GM12878 (cell line): ENCODE results near the gene DUS2. TPM values are rescaled to one million over a fixed set of nuclear protein-coding genes. Genes with fewer than 3 reads are reported as not detected.

Source experiments
- ATAC-seq: fragments of 200-7000 bp; cut with Tn5 transposase; 3 replicates; pipeline ENCODE4 v1.9.1; 2020; ENCODE audit warnings: mild to moderate bottlenecking, moderate library complexity
- BruUV-seq: library from RNA; stranded (reverse); fragments of 400-500 nt; replicated peaks from 2 replicates; lab custom pipeline; 2021; lab: Mats Ljungman, UMichigan
- CTCF ChIA-PET: fragments of 300-600 bp; sonication (Branson Sonifier 250); formaldehyde crosslinking; extraction: SDS; loops from one replicate; lab custom pipeline; 2021; ENCODE audit warnings: inconsistent platforms; lab: Yijun Ruan, JAX
- POLR2A ChIA-PET: fragments of 350-600 bp; formaldehyde crosslinking; extraction: SDS; loops from one replicate; lab custom pipeline; 2021; ENCODE audit warnings: inconsistent platforms; lab: Charles Lee
- RAD21 ChIA-PET: fragments of 300-600 bp; sonication (Branson Sonifier 250); formaldehyde crosslinking; loops from one replicate; lab custom pipeline; 2023; ENCODE audit warnings: antibody characterized with exemption; ENCODE audit not compliant: unreplicated experiment; lab: Charles Lee
- SMC1A ChIA-PET: fragments of 300-600 bp; sonication (Branson Sonifier 250); formaldehyde crosslinking; loops from one replicate; lab custom pipeline; 2023; ENCODE audit not compliant: unreplicated experiment, uncharacterized antibody; lab: Charles Lee
- DNase-seq: peaks from one replicate; pipeline ENCODE4 v3.0.0-alpha.2; 2011; ENCODE audit warnings: low read depth, low spot score
- FAIRE-seq: peaks from 3 replicates; lab custom pipeline; 2011; peaks lifted over from hg19 to GRCh38; lab: Jason Lieb, UNC
- H2AFZ ChIP-seq: 2 replicates; pipeline ENCODE4 v1.6.0; 2011; ENCODE audit warnings: low read depth, low read length, control low read depth; ENCODE audit not compliant: control insufficient read depth
- H3K27ac ChIP-seq: 2 replicates; pipeline ENCODE4 v1.5.1; 2011; ENCODE audit warnings: control low read depth; ENCODE audit not compliant: control insufficient read depth, insufficient read depth
- H3K27me3 ChIP-seq, 2 experiments: replicated peaks in 1 of 2; 2 replicates each; pipeline versions ENCODE4 v1.6.0 to v1.6.1; 2011; ENCODE audit warnings: low read length in 1 of 2; ENCODE audit not compliant: control insufficient read depth in 2 of 2, insufficient read depth in 2 of 2
- H3K36me3 ChIP-seq, 2 experiments: 2 replicates each; pipeline ENCODE4 v1.5.1; 2011; ENCODE audit warnings: low read length in 1 of 2; ENCODE audit not compliant: control insufficient read depth in 2 of 2, insufficient read depth in 2 of 2
- H3K4me1 ChIP-seq: 2 replicates; pipeline ENCODE4 v1.6.1; 2011; ENCODE audit warnings: mild to moderate bottlenecking, low read length, moderate library complexity, mixed read lengths; ENCODE audit not compliant: control insufficient read depth, insufficient read depth
- H3K4me2 ChIP-seq: 2 replicates; pipeline ENCODE4 v1.6.0; 2011; ENCODE audit warnings: control low read depth; ENCODE audit not compliant: control insufficient read depth, insufficient read depth
- H3K4me3 ChIP-seq: fragments of 200-600 bp; sonication (generic); 2 replicates; pipeline ENCODE4 v1.5.1; 2016
- H3K79me2 ChIP-seq: 2 replicates; pipeline ENCODE4 v1.6.0; 2011; ENCODE audit warnings: low read length; ENCODE audit not compliant: control insufficient read depth, insufficient read depth
- H3K9ac ChIP-seq: 2 replicates; pipeline ENCODE4 v1.8.0; 2011; ENCODE audit warnings: low read length, control low read depth, mixed read lengths; ENCODE audit not compliant: control insufficient read depth, insufficient read depth
- H3K9me3 ChIP-seq: replicated peaks from 3 replicates; pipeline ENCODE4 v1.5.1; 2011; ENCODE audit warnings: mild to moderate bottlenecking, low read length; ENCODE audit not compliant: control insufficient read depth, insufficient read depth
- H4K20me1 ChIP-seq: 2 replicates; pipeline ENCODE4 v1.6.0; 2011; ENCODE audit not compliant: control insufficient read depth, insufficient read depth
- CHD1 ChIP-seq: IDR thresholded peaks from 2 replicates; pipeline ENCODE4 v1.6.1; 2012; ENCODE audit warnings: low read depth, low read length, improper control_type of control experiment
- EGR1 ChIP-seq, 2 experiments: IDR thresholded peaks; 1 replicate in 1 of 2; 2 replicates in 1 of 2; pipeline ENCODE4 v1.6.1; 2011 to 2012; ENCODE audit warnings: low read depth in 2 of 2, low read length in 2 of 2, borderline replicate concordance in 1 of 2, mild to moderate bottlenecking in 1 of 2, moderate library complexity in 1 of 2
- FOXM1 ChIP-seq: IDR thresholded peaks from 2 replicates; pipeline ENCODE4 v1.6.1; 2012; ENCODE audit warnings: low read depth, mild to moderate bottlenecking, inconsistent platforms, low read length, moderate library complexity
- HDAC6 ChIP-seq: fragments of 200-600 bp; sonication (generic); IDR thresholded peaks from one replicate; pipeline ENCODE4 v1.8.0; 2017; ENCODE audit warnings: antibody characterized with exemption; ENCODE audit not compliant: unreplicated experiment
- MEF2B ChIP-seq: fragments of 450-650 bp; IDR thresholded peaks from 2 replicates; pipeline ENCODE4 v1.6.1; 2018; ENCODE audit warnings: mild to moderate bottlenecking, moderate library complexity; ENCODE audit not compliant: partially characterized antibody, poor library complexity, severe bottlenecking
- SIN3A ChIP-seq: IDR thresholded peaks from 2 replicates; pipeline ENCODE4 v1.6.1; 2012; ENCODE audit warnings: low read depth, low read length, improper control_type of control experiment
- TCF12 ChIP-seq: IDR thresholded peaks from 2 replicates; pipeline ENCODE4 v1.6.1; 2011; ENCODE audit warnings: low read depth, mild to moderate bottlenecking, low read length
- TCF3 ChIP-seq: IDR thresholded peaks from 2 replicates; pipeline ENCODE4 v1.6.1; 2012; ENCODE audit warnings: low read depth, mild to moderate bottlenecking, low read length, borderline replicate concordance; ENCODE audit not compliant: insufficient read depth
- WRNIP1 ChIP-seq: IDR thresholded peaks from 2 replicates; pipeline ENCODE4 v1.6.1; 2011; ENCODE audit warnings: low read depth, low read length, improper control_type of control experiment, borderline replicate concordance
- ZNF622 ChIP-seq: fragments of 450-650 bp; IDR thresholded peaks from 2 replicates; pipeline ENCODE4 v1.6.1; 2017; ENCODE audit warnings: mild to moderate bottlenecking, inconsistent platforms
- WGBS: methylation state at CpG from one replicate; pipeline ENCODE4 v1.1.6; 2016; ENCODE audit warnings: low lambda C conversion rate; ENCODE audit not compliant: insufficient replicate concordance, insufficient coverage; ENCODE audit errors: missing lambda C conversion rate; 5-methylcytosine and 5-hydroxymethylcytosine counted together
- in situ Hi-C: fragments of 300-500 bp; cut with MboI; formaldehyde crosslinking; loops from 9 replicates; pipeline ENCODE4 v1.14.3; 2018; ENCODE audit warnings: mixed read lengths
- intact Hi-C: fragments of 100-400 bp; cut with micrococcal nuclease; formaldehyde crosslinking; loops from one replicate; pipeline ENCODE4 v1.14.2; 2022; ENCODE audit not compliant: unreplicated experiment
- polyA plus RNA-seq, 11 experiments: library from polyadenylated mRNA; depleted of rRNA in 4 of 11; unstranded in 6 of 11; stranded (reverse) in 5 of 11; fragments of >200 nt; fragmentation: Nextera tagmentation in 4 of 11; fragmentation: Illumina TruSeq in 1 of 11; extraction: Ambion mirVana in 4 of 11; extraction: Trizol in 1 of 11; gene quantifications; 1 replicate in 1 of 11; 2 replicates in 10 of 11; pipeline versions ENCODE4 v1.2.1 to v1.2.3, GENCODE V29; 2011 to 2016; ENCODE audit warnings: inconsistent platforms in 2 of 11, missing spikeins in 2 of 11, low read depth in 1 of 11
- total RNA-seq, 4 experiments: library from RNA; depleted of rRNA in 3 of 4; stranded (reverse); fragments of >200 nt in 3 of 4; fragmentation: Illumina TruSeq in 1 of 4; extraction: Trizol in 1 of 4; gene quantifications; 2 replicates each; pipeline versions ENCODE4 v1.2.1 to v1.2.3, GENCODE V29; 2013 to 2021
- TF ChIP-seq, protein P1 (sequence below): IDR thresholded peaks from 2 replicates; pipeline ENCODE4 v1.6.1; 2011; ENCODE audit warnings: low read depth, low read length, improper control_type of control experiment, borderline replicate concordance
- TF ChIP-seq, protein P2 (sequence below): IDR thresholded peaks from 2 replicates; pipeline ENCODE4 v1.6.1; 2012; ENCODE audit warnings: low read length, inconsistent platforms
- TF ChIP-seq, protein P3 (sequence below): IDR thresholded peaks from 2 replicates; pipeline ENCODE4 v1.6.1; 2011; ENCODE audit warnings: mild to moderate bottlenecking, low read depth, low read length, moderate library complexity; ENCODE audit not compliant: insufficient replicate concordance

Gene DUS2
- total and polyA plus RNA-seq, 10 of the 15 experiments (the other 5 are each of a cell fraction or from before 2014, with no cell fraction given) = 4.8 to 32.3 (median 25.5) TPM

DNA sequence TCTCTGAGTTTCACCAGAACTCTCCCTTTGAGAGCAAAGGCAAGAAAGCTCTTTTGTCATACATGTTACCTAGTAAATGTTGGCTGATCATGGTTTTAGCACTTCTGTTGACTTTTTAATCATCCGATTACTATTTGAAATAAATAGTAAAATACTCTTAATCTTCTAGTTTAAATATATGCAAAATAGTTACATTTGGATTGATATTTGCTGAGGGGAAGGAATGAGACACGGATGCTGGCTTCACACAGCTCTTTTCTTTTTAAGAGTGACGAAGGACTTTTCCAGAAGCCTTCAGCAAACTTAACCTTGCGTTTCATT is 71.5 kb downstream of the DUS2 start:
- H3K4me1 ChIP-seq = peaks cover 23% of the 10 kb centered on the region
- no peaks in the 10 kb centered on the region for H3K9me3 ChIP-seq
- H2AFZ ChIP-seq = no peak overlapping the region
- H3K79me2 ChIP-seq = peaks cover 84% of the 10 kb centered on the region
- RAD21 ChIA-PET = interaction anchor here (1.5 to 4.8 kb wide), 4 partner anchors 10 to 133 kb away, joined by 4 to 24 read pairs (median 17); partner anchors contain the start of gene NFATC3
- H3K27ac ChIP-seq = no peak overlapping the region
- CTCF ChIA-PET = interaction anchor here (0.7 to 7.6 kb wide), 9 partner anchors 10 to 234 kb away, joined by 3 to 72 read pairs (median 7); partner anchors contain the start of gene NFATC3
- no peak overlapping the region for H3K4me3 ChIP-seq
- POLR2A ChIA-PET = interaction anchor here (1.0 kb wide), 1 partner anchor 25 kb away, joined by 4 read pairs; no protein-coding TSS in a partner anchor
- SMC1A ChIA-PET = interaction anchor here (0.7 to 4.8 kb wide), 9 partner anchors 9 to 163 kb away, joined by 3 to 45 read pairs (median 4); partner anchors contain the start of gene NFATC3
- WGBS = 98% methylated on average over 4 of the region's 4 CpGs
- no TSS peak for BruUV-seq
- ATAC-seq (no peak), DNase-seq (no peak), FAIRE-seq (no peak)
- H4K20me1 ChIP-seq = no peaks in the 10 kb centered on the region
- intact Hi-C loops (loop anchor here (2.0 kb wide), 1 partner anchor 134 kb away; no protein-coding TSS in a partner anchor), in situ Hi-C loops (loop anchor here (5.0 kb wide), 1 partner anchor 133 kb away; no protein-coding TSS in a partner anchor)
- H3K27me3 ChIP-seq = no peaks in the 10 kb centered on the region
- no peak overlapping the region for H3K4me2 ChIP-seq
- H3K9ac ChIP-seq = no peak overlapping the region
- TF ChIP-seq FOXM1 (no peak), ZNF622 (no peak), TCF3 (no peak), CHD1 (no peak), HDAC6 (no peak), EGR1 (IDR thresholded peaks at IDR 0.05; ENCODE audit: borderline replicate concordance in 1 of 2, low read depth in 2 of 2, low read length in 2 of 2) (no peak), MEF2B (no peak), TCF12 (no peak), SIN3A (no peak), WRNIP1 (no peak)
- TF ChIP-seq, protein P1, sequence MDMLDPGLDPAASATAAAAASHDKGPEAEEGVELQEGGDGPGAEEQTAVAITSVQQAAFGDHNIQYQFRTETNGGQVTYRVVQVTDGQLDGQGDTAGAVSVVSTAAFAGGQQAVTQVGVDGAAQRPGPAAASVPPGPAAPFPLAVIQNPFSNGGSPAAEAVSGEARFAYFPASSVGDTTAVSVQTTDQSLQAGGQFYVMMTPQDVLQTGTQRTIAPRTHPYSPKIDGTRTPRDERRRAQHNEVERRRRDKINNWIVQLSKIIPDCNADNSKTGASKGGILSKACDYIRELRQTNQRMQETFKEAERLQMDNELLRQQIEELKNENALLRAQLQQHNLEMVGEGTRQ = no peak
- TF ChIP-seq, protein P2, sequence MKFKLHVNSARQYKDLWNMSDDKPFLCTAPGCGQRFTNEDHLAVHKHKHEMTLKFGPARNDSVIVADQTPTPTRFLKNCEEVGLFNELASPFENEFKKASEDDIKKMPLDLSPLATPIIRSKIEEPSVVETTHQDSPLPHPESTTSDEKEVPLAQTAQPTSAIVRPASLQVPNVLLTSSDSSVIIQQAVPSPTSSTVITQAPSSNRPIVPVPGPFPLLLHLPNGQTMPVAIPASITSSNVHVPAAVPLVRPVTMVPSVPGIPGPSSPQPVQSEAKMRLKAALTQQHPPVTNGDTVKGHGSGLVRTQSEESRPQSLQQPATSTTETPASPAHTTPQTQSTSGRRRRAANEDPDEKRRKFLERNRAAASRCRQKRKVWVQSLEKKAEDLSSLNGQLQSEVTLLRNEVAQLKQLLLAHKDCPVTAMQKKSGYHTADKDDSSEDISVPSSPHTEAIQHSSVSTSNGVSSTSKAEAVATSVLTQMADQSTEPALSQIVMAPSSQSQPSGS = no peak
- TF ChIP-seq, protein P3, sequence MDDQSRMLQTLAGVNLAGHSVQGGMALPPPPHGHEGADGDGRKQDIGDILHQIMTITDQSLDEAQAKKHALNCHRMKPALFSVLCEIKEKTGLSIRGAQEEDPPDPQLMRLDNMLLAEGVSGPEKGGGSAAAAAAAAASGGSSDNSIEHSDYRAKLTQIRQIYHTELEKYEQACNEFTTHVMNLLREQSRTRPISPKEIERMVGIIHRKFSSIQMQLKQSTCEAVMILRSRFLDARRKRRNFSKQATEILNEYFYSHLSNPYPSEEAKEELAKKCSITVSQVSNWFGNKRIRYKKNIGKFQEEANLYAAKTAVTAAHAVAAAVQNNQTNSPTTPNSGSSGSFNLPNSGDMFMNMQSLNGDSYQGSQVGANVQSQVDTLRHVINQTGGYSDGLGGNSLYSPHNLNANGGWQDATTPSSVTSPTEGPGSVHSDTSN = no peak
- H3K36me3 ChIP-seq = no peaks in the 10 kb centered on the region
